Natural killer cell (primary cell): ENCODE data around the gene KCTD11. TPM values are rescaled to one million over a fixed set of nuclear protein-coding genes. Genes with fewer than 3 reads are reported as not detected.

Source experiments
- ATAC-seq, 3 donors: fragments of 150-1000 bp in 2 of 3; fragments of 200-7000 bp in 1 of 3; cut with Tn5 transposase; 1 replicate in 1 of 3; 2 replicates in 2 of 3; pipeline ENCODE4 v1.10.0; 2021; ENCODE audit warnings: mild to moderate bottlenecking in 2 of 3, moderate library complexity in 2 of 3
- DNase-seq, 2 donors: peaks; one replicate each; pipeline versions ENCODE4 v3.0.0 to v3.0.0-alpha.2; 2013 to 2021; ENCODE audit warnings: mixed read lengths in 1 of 2
- H3K27ac ChIP-seq: one replicate; pipeline ENCODE4 v1.5.1; 2013; ENCODE audit warnings: mild to moderate bottlenecking, low read length
- H3K27me3 ChIP-seq: one replicate; pipeline ENCODE4 v1.6.1; 2013; ENCODE audit warnings: low read length; ENCODE audit not compliant: control insufficient read depth, insufficient read depth
- H3K36me3 ChIP-seq: one replicate; pipeline ENCODE4 v1.6.1; 2013; ENCODE audit warnings: low read length; ENCODE audit not compliant: control insufficient read depth, insufficient read depth
- H3K4me1 ChIP-seq: one replicate; pipeline ENCODE4 v1.6.1; 2013; ENCODE audit warnings: low read length; ENCODE audit not compliant: control insufficient read depth, insufficient read depth
- H3K4me3 ChIP-seq: one replicate; pipeline ENCODE4 v1.5.1; 2013; ENCODE audit warnings: low read length
- H3K9me3 ChIP-seq: one replicate; pipeline ENCODE4 v1.6.1; 2013; ENCODE audit warnings: low read length; ENCODE audit not compliant: control insufficient read depth, insufficient read depth
- H3K27ac Mint-ChIP-seq, 2 donors: one replicate each; pipeline ENCODE4 v1.8.0; 2022; ENCODE audit warnings: mild to moderate bottlenecking in 2 of 2, mixed read lengths in 2 of 2, moderate library complexity in 1 of 2
- H3K27me3 Mint-ChIP-seq, 2 donors: one replicate each; pipeline ENCODE4 v1.8.0; 2022; ENCODE audit warnings: low read depth in 2 of 2, mixed read lengths in 2 of 2
- H3K36me3 Mint-ChIP-seq: one replicate; pipeline ENCODE4 v1.8.0; 2022; ENCODE audit warnings: mixed read lengths
- H3K4me1 Mint-ChIP-seq, 2 donors: one replicate each; pipeline ENCODE4 v1.8.0; 2022; ENCODE audit warnings: mixed read lengths in 2 of 2
- H3K4me3 Mint-ChIP-seq: one replicate; pipeline ENCODE4 v1.8.0; 2022; ENCODE audit warnings: mild to moderate bottlenecking, moderate library complexity, mixed read lengths
- H3K9me3 Mint-ChIP-seq, 2 donors: one replicate each; pipeline ENCODE4 v1.8.0; 2022; ENCODE audit warnings: mixed read lengths in 2 of 2
- WGBS: methylation state at CpG from one replicate; pipeline ENCODE4 v1.1.7; 2013; ENCODE audit warnings: missing lambda C conversion rate; ENCODE audit not compliant: insufficient coverage; 5-methylcytosine and 5-hydroxymethylcytosine counted together
- intact Hi-C: fragments of 100-400 bp; cut with micrococcal nuclease; formaldehyde crosslinking; loops from one replicate; pipeline ENCODE4 v1.14.2; 2022
- total RNA-seq, 4 donors: library from RNA; stranded (reverse); fragments of 120-200 nt in 1 of 4; gene quantifications; one replicate each; pipeline versions ENCODE4 v1.2.3 to v1.2.4, GENCODE V29; 2013 to 2022
- TF ChIP-seq, protein P1 (sequence below): fragments of 200-600 bp; IDR thresholded peaks from one replicate; pipeline ENCODE4 v1.8.0; 2022; ENCODE audit warnings: antibody characterized with exemption

KCTD11 gene
- total RNA-seq, 3 donors from 2014 or later (not counting 1 experiment from before 2014, with no cell fraction given) = 5.6 to 9.7 (median 8.3) TPM

- intact Hi-C loops = loop anchor here (2.0 kb wide), 2 partner anchors 13 to 47 kb away; partner anchors contain the start of genes GPS2 and SLC2A4
- H3K9me3 ChIP-seq = no peaks in the 10 kb centered on the region
- H3K9me3 Mint-ChIP-seq = no peaks in the 10 kb centered on the region
- no peak overlapping the region for H3K27ac ChIP-seq
- H3K27me3 Mint-ChIP-seq = no peaks in the 10 kb centered on the region
- TF ChIP-seq, protein P1, sequence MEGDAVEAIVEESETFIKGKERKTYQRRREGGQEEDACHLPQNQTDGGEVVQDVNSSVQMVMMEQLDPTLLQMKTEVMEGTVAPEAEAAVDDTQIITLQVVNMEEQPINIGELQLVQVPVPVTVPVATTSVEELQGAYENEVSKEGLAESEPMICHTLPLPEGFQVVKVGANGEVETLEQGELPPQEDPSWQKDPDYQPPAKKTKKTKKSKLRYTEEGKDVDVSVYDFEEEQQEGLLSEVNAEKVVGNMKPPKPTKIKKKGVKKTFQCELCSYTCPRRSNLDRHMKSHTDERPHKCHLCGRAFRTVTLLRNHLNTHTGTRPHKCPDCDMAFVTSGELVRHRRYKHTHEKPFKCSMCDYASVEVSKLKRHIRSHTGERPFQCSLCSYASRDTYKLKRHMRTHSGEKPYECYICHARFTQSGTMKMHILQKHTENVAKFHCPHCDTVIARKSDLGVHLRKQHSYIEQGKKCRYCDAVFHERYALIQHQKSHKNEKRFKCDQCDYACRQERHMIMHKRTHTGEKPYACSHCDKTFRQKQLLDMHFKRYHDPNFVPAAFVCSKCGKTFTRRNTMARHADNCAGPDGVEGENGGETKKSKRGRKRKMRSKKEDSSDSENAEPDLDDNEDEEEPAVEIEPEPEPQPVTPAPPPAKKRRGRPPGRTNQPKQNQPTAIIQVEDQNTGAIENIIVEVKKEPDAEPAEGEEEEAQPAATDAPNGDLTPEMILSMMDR = no peak
- no peak for ATAC-seq
- H3K4me1 ChIP-seq = peaks cover 35% of the 10 kb centered on the region
- H3K27me3 ChIP-seq = no peaks in the 10 kb centered on the region
- peak overlapping the region; percentile 55 for H3K4me3 Mint-ChIP-seq
- 100% methylated on average over 1 of the region's 1 CpG for WGBS
- DNase-seq = no peak
- no peak overlapping the region for H3K4me3 ChIP-seq
- H3K4me1 Mint-ChIP-seq = peaks cover 21 to 40% of the 10 kb centered on the region in 2 donors
- peak overlapping the region; percentile 89 to 97 for H3K27ac Mint-ChIP-seq
- H3K36me3 Mint-ChIP-seq = no peaks in the 10 kb centered on the region
- peaks cover 15% of the 10 kb centered on the region for H3K36me3 ChIP-seq
Observed at GRCh38 chr17:7328009-7328408, 24.0 kb upstream of the KCTD11 start.

DNA sequence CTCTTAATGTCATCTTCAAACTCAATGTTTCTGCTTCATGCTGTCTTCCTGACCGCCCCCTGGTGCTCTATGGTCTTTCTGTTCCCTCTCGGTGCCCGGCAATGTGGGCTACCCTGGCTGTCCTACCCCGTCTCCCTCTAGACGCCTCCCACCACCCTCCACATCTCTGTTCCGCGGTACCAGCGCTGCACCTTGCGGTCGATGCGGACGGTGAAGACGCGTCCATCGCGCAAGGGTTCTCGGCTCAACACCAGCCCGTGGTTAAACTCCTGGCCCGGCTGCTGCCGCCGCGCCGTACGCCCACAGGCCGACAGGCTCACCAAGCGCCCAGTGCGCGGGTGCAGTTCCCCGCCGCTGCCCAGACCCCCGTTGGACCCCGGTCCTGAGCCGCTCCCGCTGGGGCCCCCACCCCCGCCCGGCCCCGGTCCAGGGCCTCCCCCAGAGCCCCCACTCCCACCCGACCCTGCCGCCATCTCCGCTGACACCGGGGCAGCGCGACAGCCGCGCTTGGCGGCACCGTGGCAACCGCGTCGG, 23.1 kb upstream of the KCTD11 start, which contains the start of gene NEURL4:
TSS of gene NEURL4 (minus strand) at position 496 of the 534 bp plus-strand sequence. CDS start at position 473, 23 bp downstream.
- peak in 1 of 2 donors; percentile 62 for DNase-seq
- peak within 1 kb of the TSS; percentile 90 for H3K4me3 ChIP-seq

DNA sequence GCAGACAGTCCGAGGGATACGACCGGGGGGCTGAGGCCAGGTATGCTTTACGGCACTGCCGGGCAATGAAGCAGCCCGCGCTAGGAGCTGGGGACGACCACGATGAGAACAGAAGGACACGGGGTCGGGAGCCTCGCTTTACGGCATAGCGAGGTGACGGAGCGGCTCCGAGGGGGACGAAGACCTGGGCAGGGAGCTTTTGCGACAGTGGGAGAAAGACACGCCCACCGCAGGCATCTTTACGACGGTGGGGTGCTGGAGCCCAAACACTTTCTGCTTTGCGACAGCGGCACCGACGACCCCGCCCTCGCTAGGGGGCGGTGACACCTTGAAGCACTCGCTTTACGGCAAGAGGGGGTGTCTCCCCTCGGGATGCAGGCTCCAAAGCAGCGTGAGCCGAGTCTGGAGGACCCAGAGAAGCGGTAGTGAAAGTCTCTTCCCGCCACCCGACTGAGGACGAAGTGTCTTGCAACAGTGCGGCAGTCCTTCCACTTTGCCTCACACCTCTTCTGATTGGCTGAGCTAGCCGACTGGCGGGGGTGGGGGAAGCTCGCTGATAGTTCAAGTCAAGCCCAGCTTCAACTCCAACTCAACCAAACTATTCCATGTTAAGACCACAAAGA, 22.5 kb upstream of the KCTD11 start:
- ATAC-seq (peak; percentile 73 to 90 (median 76)), DNase-seq (peak; percentile 91 to 99)
- H3K27me3 Mint-ChIP-seq = no peaks in the 10 kb centered on the region
- peaks cover 21 to 40% of the 10 kb centered on the region in 2 donors for H3K4me1 Mint-ChIP-seq
- Histone ChIP-seq H3K27ac (peak overlapping the region; percentile 91), H3K27me3 (no peaks in the 10 kb centered on the region), H3K4me3 (peak overlapping the region; percentile 90), H3K36me3 (peaks cover 4% of the 10 kb centered on the region), H3K9me3 (no peaks in the 10 kb centered on the region), H3K4me1 (peaks cover 30% of the 10 kb centered on the region)
- no peaks in the 10 kb centered on the region for H3K9me3 Mint-ChIP-seq
- no peaks in the 10 kb centered on the region for H3K36me3 Mint-ChIP-seq
- intact Hi-C loops = loop anchor here (1.0 to 2.0 kb wide), 3 partner anchors 15 to 49 kb away; partner anchors contain the start of genes EIF5A, GPS2 and SLC2A4
- TF ChIP-seq, protein P1 = no peak
- under 1% methylated on average over 43 of the region's 43 CpGs for WGBS
- peak overlapping the region; percentile 96 for H3K4me3 Mint-ChIP-seq
- peak overlapping the region; percentile 89 to 97 for H3K27ac Mint-ChIP-seq

More for the DNA sequence above, 23.1 kb upstream of the KCTD11 start, which contains the start of gene NEURL4:
- WGBS = under 1% methylated on average over 49 of the region's 50 CpGs
- H3K36me3 ChIP-seq = peaks cover 6% of the 10 kb centered on the region
- Mint-ChIP-seq H3K27me3 (no peaks in the 10 kb centered on the region), H3K36me3 (no peaks in the 10 kb centered on the region), H3K9me3 (no peaks in the 10 kb centered on the region), H3K27ac (peak within 1 kb of the TSS; percentile 89 to 97), H3K4me1 (peaks cover 21 to 44% of the 10 kb centered on the region in 2 donors), H3K4me3 (peak within 1 kb of the TSS; percentile 96)
- peak within 1 kb of the TSS; percentile 91 for H3K27ac ChIP-seq
- intact Hi-C loops = loop anchor here (1.0 to 2.0 kb wide), 3 partner anchors 14 to 48 kb away; partner anchors contain the start of genes EIF5A, GPS2 and SLC2A4
- H3K27me3 ChIP-seq = no peaks in the 10 kb centered on the region
- peak; percentile 3 to 10 (median 9) for ATAC-seq
- no peaks in the 10 kb centered on the region for H3K9me3 ChIP-seq
- peaks cover 34% of the 10 kb centered on the region for H3K4me1 ChIP-seq
- TF ChIP-seq, protein P1 = no peak
